Adrenal gland (tissue), 5 donors: ENCODE results near the gene TRMU.

Experiments used
- CTCF ChIP-seq, 6 experiments: fragments of 450-650 bp in 4 of 6; fragments of 200-600 bp in 2 of 6; sonication (generic) in 1 of 6; IDR thresholded peaks; 1 replicate in 5 of 6; 2 replicates in 1 of 6; pipeline versions ENCODE4 v1.5.1 to v1.8.0; 2016 to 2021; ENCODE audit warnings: antibody characterized with exemption in 6 of 6, mild to moderate bottlenecking in 2 of 6, moderate library complexity in 1 of 6
- POLR2A ChIP-seq, 2 donors: fragments of 450-650 bp; IDR thresholded peaks; one replicate each; pipeline ENCODE4 v1.6.1; 2017; ENCODE audit warnings: antibody characterized with exemption in 2 of 2, mild to moderate bottlenecking in 2 of 2, moderate library complexity in 1 of 2
- donor health status: DM: no; HTN: no; CAD: no.

GRCh38 chr22:46363611-46364321 is 28.3 kb downstream of the TRMU start:
- TF ChIP-seq CTCF (IDR thresholded peaks at IDR 0.05) (no peak), POLR2A (IDR thresholded peaks at IDR 0.05) (no peak)
